ENCODE data around the gene RS1. TPM values are rescaled to one million over a fixed set of nuclear protein-coding genes. Genes with fewer than 3 reads are reported as not detected.

The RS1 gene
- total and polyA plus RNA-seq, 2 donors from 2014 or later, result 0.44 TPM; not detected in 1

- intact Hi-C loops (cut with DNase I), result no loop called here
- H3K27ac ChIP-seq (ENCODE audit: low read depth in 2 of 2, low read length in 2 of 2), result no peak overlapping the region
- DNase-seq (no peak), FAIRE-seq (no peak)
- H3K4me1 ChIP-seq (ENCODE audit: control insufficient read depth in 2 of 3, insufficient read depth in 2 of 3, low read depth in 1 of 3, low read length in 3 of 3), result no peaks in the 10 kb centered on the region
- no peak overlapping the region for H3K9ac ChIP-seq (ENCODE audit: low read length in 3 of 3)
- TF ChIP-seq CTCF (IDR thresholded peaks at IDR 0.05; ENCODE audit: borderline replicate concordance, extremely low read depth, insufficient read depth), result no peak
- no peaks in the 10 kb centered on the region for H3K9me3 ChIP-seq (ENCODE audit: control insufficient read depth in 2 of 3, insufficient read depth in 1 of 3, low read length in 3 of 3)
- H3K27me3 ChIP-seq (ENCODE audit: control insufficient read depth, insufficient read depth, low read length), result no peaks in the 10 kb centered on the region
- no peaks in the 10 kb centered on the region for H3K36me3 ChIP-seq (ENCODE audit: control insufficient read depth in 2 of 3, insufficient read depth in 3 of 3, low read length in 3 of 3)
- H3K4me3 ChIP-seq (ENCODE audit: low read length in 3 of 3), result no peak overlapping the region
Observed at GRCh38 chrX:18691431-18691830, 19.5 kb upstream of the RS1 start.

- Histone ChIP-seq H3K4me3 (ENCODE audit: low read length in 3 of 3) (no peak overlapping the region), H3K4me1 (ENCODE audit: control insufficient read depth in 2 of 3, insufficient read depth in 2 of 3, low read depth in 1 of 3, low read length in 3 of 3) (no peaks in the 10 kb centered on the region), H3K9me3 (ENCODE audit: control insufficient read depth in 2 of 3, insufficient read depth in 1 of 3, low read length in 3 of 3) (no peaks in the 10 kb centered on the region), H3K27me3 (ENCODE audit: control insufficient read depth, insufficient read depth, low read length) (no peaks in the 10 kb centered on the region), H3K27ac (ENCODE audit: low read depth in 2 of 2, low read length in 2 of 2) (no peak overlapping the region), H3K36me3 (ENCODE audit: control insufficient read depth in 2 of 3, insufficient read depth in 3 of 3, low read length in 3 of 3) (no peaks in the 10 kb centered on the region), H3K9ac (ENCODE audit: low read length in 3 of 3) (no peak overlapping the region)
- no peak for DNase-seq
- no peak for TF ChIP-seq CTCF (IDR thresholded peaks at IDR 0.05; ENCODE audit: borderline replicate concordance, extremely low read depth, insufficient read depth)
- no peak for FAIRE-seq
- intact Hi-C loops (cut with DNase I), result no loop called here
Observed at GRCh38 chrX:18687856-18688495, 16.1 kb upstream of the RS1 start.

GRCh38 chrX:18682979-18683387 is 11.1 kb upstream of the RS1 start:
- DNase-seq (no peak), FAIRE-seq (no peak)
- Histone ChIP-seq H3K27ac (ENCODE audit: low read depth in 2 of 2, low read length in 2 of 2) (no peak overlapping the region), H3K9ac (ENCODE audit: low read length in 3 of 3) (no peak overlapping the region), H3K9me3 (ENCODE audit: control insufficient read depth in 2 of 3, insufficient read depth in 1 of 3, low read length in 3 of 3) (no peaks in the 10 kb centered on the region), H3K36me3 (ENCODE audit: control insufficient read depth in 2 of 3, insufficient read depth in 3 of 3, low read length in 3 of 3) (no peaks in the 10 kb centered on the region), H3K27me3 (ENCODE audit: control insufficient read depth, insufficient read depth, low read length) (no peaks in the 10 kb centered on the region), H3K4me3 (ENCODE audit: low read length in 3 of 3) (no peak overlapping the region), H3K4me1 (ENCODE audit: control insufficient read depth in 2 of 3, insufficient read depth in 2 of 3, low read depth in 1 of 3, low read length in 3 of 3) (no peaks in the 10 kb centered on the region)
- TF ChIP-seq CTCF (IDR thresholded peaks at IDR 0.05; ENCODE audit: borderline replicate concordance, extremely low read depth, insufficient read depth), result no peak
- intact Hi-C loops (cut with DNase I), result no loop called here

- Histone ChIP-seq H3K27ac (ENCODE audit: low read depth in 2 of 2, low read length in 2 of 2) (no peak overlapping the region), H3K4me3 (ENCODE audit: low read length in 3 of 3) (no peak overlapping the region), H3K9ac (ENCODE audit: low read length in 3 of 3) (no peak overlapping the region), H3K9me3 (ENCODE audit: control insufficient read depth in 2 of 3, insufficient read depth in 1 of 3, low read length in 3 of 3) (no peaks in the 10 kb centered on the region), H3K36me3 (ENCODE audit: control insufficient read depth in 2 of 3, insufficient read depth in 3 of 3, low read length in 3 of 3) (no peaks in the 10 kb centered on the region), H3K27me3 (ENCODE audit: control insufficient read depth, insufficient read depth, low read length) (no peaks in the 10 kb centered on the region), H3K4me1 (ENCODE audit: control insufficient read depth in 2 of 3, insufficient read depth in 2 of 3, low read depth in 1 of 3, low read length in 3 of 3) (no peaks in the 10 kb centered on the region)
- no peak for FAIRE-seq
- DNase-seq, result no peak
- intact Hi-C loops (cut with DNase I), result no loop called here
- TF ChIP-seq CTCF (IDR thresholded peaks at IDR 0.05; ENCODE audit: borderline replicate concordance, extremely low read depth, insufficient read depth), result no peak
Observed at GRCh38 chrX:18681996-18682395, 10.1 kb upstream of the RS1 start.
